T-helper 17 cell (primary cell): Measurements from ENCODE around the gene DMXL1. TPM values are rescaled to one million over a fixed set of nuclear protein-coding genes. Genes with fewer than 3 reads are reported as not detected.

Experiments
- ATAC-seq: fragments of 150-1000 bp; cut with Tn5 transposase; 2 replicates; pipeline ENCODE4 v1.10.0; 2021; ENCODE audit warnings: mild to moderate bottlenecking, moderate library complexity
- DNase-seq, 3 donors: peaks; one replicate each; pipeline versions ENCODE4 v3.0.0 to v3.0.0-alpha.2; 2020 to 2021
- H3K9me3 ChIP-seq: one replicate; pipeline ENCODE4 v1.7.0; 2013; ENCODE audit warnings: low read length, mild to moderate bottlenecking; ENCODE audit not compliant: control insufficient read depth, poor library complexity, severe bottlenecking
- H3K27ac Mint-ChIP-seq: one replicate; pipeline ENCODE4 v1.8.0; 2022; ENCODE audit warnings: mild to moderate bottlenecking, moderate library complexity, mixed read lengths
- H3K27me3 Mint-ChIP-seq: one replicate; pipeline ENCODE4 v1.8.0; 2022; ENCODE audit warnings: mixed read lengths
- H3K36me3 Mint-ChIP-seq: one replicate; pipeline ENCODE4 v1.8.0; 2022; ENCODE audit warnings: low read depth, mixed read lengths
- H3K4me1 Mint-ChIP-seq: one replicate; pipeline ENCODE4 v1.8.0; 2022; ENCODE audit warnings: mild to moderate bottlenecking, mixed read lengths
- H3K4me3 Mint-ChIP-seq: one replicate; pipeline ENCODE4 v1.8.0; 2022; ENCODE audit warnings: mild to moderate bottlenecking, moderate library complexity, mixed read lengths
- total RNA-seq, 4 donors: library from RNA in 2 of 4; stranded (reverse) in 2 of 4; gene quantifications; one replicate each; pipeline ENCODE4 v1.2.3 and lab custom pipeline; 2022 to 2026

The DMXL1 gene
- total RNA-seq: 10 to 100 TPM; 28.9 to 38.3 TPM
- 70.5 to 79.7 reads per million in 2 donors for total RNA-seq (lab: John Stamatoyannopoulos, UW)

GRCh38 chr5:119070828-119071560 lies at the start of gene DMXL1:
TSS of gene DMXL1 (plus strand) at chr5:119071087. CDS start at chr5:119071570, 483 bp downstream.
- Mint-ChIP-seq H3K36me3 (peaks cover 5% of the 10 kb centered on the region), H3K27me3 (no peaks in the 10 kb centered on the region), H3K27ac (peak within 1 kb of the TSS; percentile 99), H3K4me3 (peak within 1 kb of the TSS; percentile 99), H3K4me1 (peaks cover 21% of the 10 kb centered on the region)
- no peaks in the 10 kb centered on the region for H3K9me3 ChIP-seq
- peak; percentile 87 for ATAC-seq
- DNase-seq: peak; percentile 91 to 97 (median 95)

GRCh38 chr5:119021149-119021732 lies 49.6 kb upstream of the DMXL1 start:
- DNase-seq (no peak), ATAC-seq (no peak)
- H3K4me1 Mint-ChIP-seq: peaks cover 6% of the 10 kb centered on the region
- peak overlapping the region; percentile 12 for H3K4me3 Mint-ChIP-seq
- no peak overlapping the region for H3K27ac Mint-ChIP-seq
- peaks cover 3% of the 10 kb centered on the region for H3K36me3 Mint-ChIP-seq
- H3K9me3 ChIP-seq: no peaks in the 10 kb centered on the region
- H3K27me3 Mint-ChIP-seq: no peaks in the 10 kb centered on the region

GRCh38 chr5:119022017-119022745 lies 48.7 kb upstream of the DMXL1 start:
- H3K27me3 Mint-ChIP-seq: no peaks in the 10 kb centered on the region
- H3K9me3 ChIP-seq: no peaks in the 10 kb centered on the region
- H3K27ac Mint-ChIP-seq: peak overlapping the region; percentile 76
- no peak overlapping the region for H3K4me3 Mint-ChIP-seq
- peak; percentile 49 for ATAC-seq
- H3K36me3 Mint-ChIP-seq: no peaks in the 10 kb centered on the region
- peaks cover 6% of the 10 kb centered on the region for H3K4me1 Mint-ChIP-seq
- no peak for DNase-seq

GRCh38 chr5:119022773-119023172 lies 48.1 kb upstream of the DMXL1 start:
- H3K4me1 Mint-ChIP-seq: peaks cover 6% of the 10 kb centered on the region
- peak overlapping the region; percentile 76 for H3K27ac Mint-ChIP-seq
- ATAC-seq (no peak), DNase-seq (no peak)
- no peaks in the 10 kb centered on the region for H3K36me3 Mint-ChIP-seq
- H3K4me3 Mint-ChIP-seq: no peak overlapping the region
- no peaks in the 10 kb centered on the region for H3K27me3 Mint-ChIP-seq
- no peaks in the 10 kb centered on the region for H3K9me3 ChIP-seq

GRCh38 chr5:119028575-119028974 lies 42.3 kb upstream of the DMXL1 start:
- Mint-ChIP-seq H3K4me3 (no peak overlapping the region), H3K36me3 (no peaks in the 10 kb centered on the region), H3K4me1 (peaks cover 10% of the 10 kb centered on the region), H3K27me3 (no peaks in the 10 kb centered on the region), H3K27ac (no peak overlapping the region)
- ATAC-seq (no peak), DNase-seq (no peak)
- H3K9me3 ChIP-seq: no peaks in the 10 kb centered on the region

- peak overlapping the region; percentile 84 for H3K27ac Mint-ChIP-seq
- ATAC-seq (no peak), DNase-seq (no peak)
Observed at GRCh38 chr5:119031011-119031886, 39.6 kb upstream of the DMXL1 start.

GRCh38 chr5:119031905-119032304 lies 39.0 kb upstream of the DMXL1 start:
- H3K4me1 Mint-ChIP-seq: peaks cover 10% of the 10 kb centered on the region
- H3K27ac Mint-ChIP-seq: peak overlapping the region; percentile 84
- DNase-seq: no peak
- H3K9me3 ChIP-seq: no peaks in the 10 kb centered on the region
- no peaks in the 10 kb centered on the region for H3K36me3 Mint-ChIP-seq
- peak; percentile 27 for ATAC-seq
- no peaks in the 10 kb centered on the region for H3K27me3 Mint-ChIP-seq
- H3K4me3 Mint-ChIP-seq: no peak overlapping the region

More at GRCh38 chr5:119031011-119031886, 39.6 kb upstream of the DMXL1 start:
- Mint-ChIP-seq H3K36me3 (no peaks in the 10 kb centered on the region), H3K4me3 (no peak overlapping the region), H3K4me1 (peaks cover 10% of the 10 kb centered on the region), H3K27me3 (no peaks in the 10 kb centered on the region)
- H3K9me3 ChIP-seq: no peaks in the 10 kb centered on the region

GRCh38 chr5:119032656-119033055 lies 38.2 kb upstream of the DMXL1 start:
- Mint-ChIP-seq H3K4me3 (no peak overlapping the region), H3K4me1 (peaks cover 10% of the 10 kb centered on the region), H3K36me3 (no peaks in the 10 kb centered on the region), H3K27ac (no peak overlapping the region), H3K27me3 (no peaks in the 10 kb centered on the region)
- ATAC-seq (peak; percentile 39), DNase-seq (no peak)
- no peaks in the 10 kb centered on the region for H3K9me3 ChIP-seq

- peaks cover 10% of the 10 kb centered on the region for H3K4me1 Mint-ChIP-seq
- ATAC-seq (no peak), DNase-seq (no peak)
- H3K27me3 Mint-ChIP-seq: no peaks in the 10 kb centered on the region
- no peak overlapping the region for H3K4me3 Mint-ChIP-seq
- no peaks in the 10 kb centered on the region for H3K36me3 Mint-ChIP-seq
- no peaks in the 10 kb centered on the region for H3K9me3 ChIP-seq
- no peak overlapping the region for H3K27ac Mint-ChIP-seq
Observed at GRCh38 chr5:119033135-119033534, 37.8 kb upstream of the DMXL1 start.

GRCh38 chr5:119036101-119036762 lies 34.7 kb upstream of the DMXL1 start:
- DNase-seq (no peak), ATAC-seq (no peak)
- H3K27ac Mint-ChIP-seq: no peak overlapping the region

GRCh38 chr5:119037496-119038215 lies 33.2 kb upstream of the DMXL1 start:
- Mint-ChIP-seq H3K27me3 (no peaks in the 10 kb centered on the region), H3K27ac (no peak overlapping the region), H3K4me3 (no peak overlapping the region), H3K36me3 (no peaks in the 10 kb centered on the region), H3K4me1 (no peaks in the 10 kb centered on the region)
- DNase-seq (no peak), ATAC-seq (no peak)
- no peaks in the 10 kb centered on the region for H3K9me3 ChIP-seq

More at GRCh38 chr5:119036101-119036762, 34.7 kb upstream of the DMXL1 start:
- H3K9me3 ChIP-seq: no peaks in the 10 kb centered on the region
- Mint-ChIP-seq H3K36me3 (no peaks in the 10 kb centered on the region), H3K4me3 (no peak overlapping the region), H3K27me3 (no peaks in the 10 kb centered on the region), H3K4me1 (peaks cover 7% of the 10 kb centered on the region)

- no peaks in the 10 kb centered on the region for H3K36me3 Mint-ChIP-seq
- no peak overlapping the region for H3K27ac Mint-ChIP-seq
- ATAC-seq (no peak), DNase-seq (no peak)
- no peaks in the 10 kb centered on the region for H3K9me3 ChIP-seq
- no peaks in the 10 kb centered on the region for H3K4me1 Mint-ChIP-seq
- no peaks in the 10 kb centered on the region for H3K27me3 Mint-ChIP-seq
- H3K4me3 Mint-ChIP-seq: no peak overlapping the region
Observed at GRCh38 chr5:119048246-119048645, 22.6 kb upstream of the DMXL1 start.
